ACC112 (cell line): ENCODE results near the gene CELSR1.

ENCODE experiments used
- H2AFZ ChIP-seq: fragments of 200-600 bp; sonication (generic); one replicate; pipeline ENCODE4 v1.6.0; 2017; ENCODE audit warnings: antibody characterized with exemption, low read length; ENCODE audit not compliant: unreplicated experiment
- H3K27ac ChIP-seq: fragments of 200-600 bp; sonication (generic); 2 replicates; pipeline ENCODE4 v1.5.1; 2014; ENCODE audit warnings: low read depth, mild to moderate bottlenecking, antibody characterized with exemption, low read length, moderate library complexity
- H3K27me3 ChIP-seq: fragments of 200-600 bp; sonication (generic); 2 replicates; pipeline ENCODE4 v1.6.1; 2014; ENCODE audit warnings: mild to moderate bottlenecking, antibody characterized with exemption, low read length, moderate library complexity, mixed read lengths; ENCODE audit not compliant: insufficient read depth
- H3K36me3 ChIP-seq: fragments of 200-600 bp; sonication (generic); 2 replicates; pipeline ENCODE4 v1.6.1; 2016; ENCODE audit warnings: mild to moderate bottlenecking, antibody characterized with exemption, low read length, moderate library complexity, mixed read lengths; ENCODE audit not compliant: insufficient read depth
- H3K4me1 ChIP-seq: fragments of 200-600 bp; sonication (generic); one replicate; pipeline ENCODE4 v1.6.1; 2016; ENCODE audit warnings: low read length, mixed read lengths; ENCODE audit not compliant: insufficient read depth, unreplicated experiment, control insufficient read depth
- H3K4me3 ChIP-seq: fragments of 200-600 bp; sonication (generic); 2 replicates; pipeline ENCODE4 v1.5.1; 2014; ENCODE audit warnings: mild to moderate bottlenecking, low read depth, low read length
- H3K79me2 ChIP-seq: fragments of 200-600 bp; sonication (generic); one replicate; pipeline ENCODE4 v1.6.0; 2016; ENCODE audit warnings: low read length; ENCODE audit not compliant: control insufficient read depth, unreplicated experiment, insufficient read depth

The CELSR1 gene

DNA sequence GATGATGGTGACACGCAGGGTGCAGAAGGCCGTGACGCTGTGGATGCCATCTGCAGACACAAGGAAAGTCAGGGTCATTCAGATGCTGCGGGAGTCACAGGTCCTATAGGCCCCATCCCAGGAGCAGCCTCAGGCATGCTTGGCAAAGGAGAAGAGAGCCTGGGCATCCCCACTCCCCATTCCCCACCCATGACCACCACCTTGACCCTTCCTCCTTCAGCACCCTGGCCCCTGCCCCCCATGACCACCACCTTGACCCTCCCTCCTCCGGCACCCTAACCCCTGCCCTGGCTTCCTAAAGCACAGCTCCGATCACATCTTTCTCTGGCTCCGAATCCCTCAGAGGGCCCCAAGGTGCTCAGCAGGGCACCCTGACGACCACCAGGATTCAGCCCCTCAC, 73.1 kb downstream of the CELSR1 start:
- Histone ChIP-seq H3K27ac (no peak overlapping the region), H3K36me3 (no peaks in the 10 kb centered on the region), H3K27me3 (0 out of 2 replicates have a peak, but pooled peaks cover 5% of the 10 kb centered on the region), H2AFZ (no peak overlapping the region), H3K4me3 (no peak overlapping the region), H3K79me2 (no peaks in the 10 kb centered on the region), H3K4me1 (no peaks in the 10 kb centered on the region)

DNA sequence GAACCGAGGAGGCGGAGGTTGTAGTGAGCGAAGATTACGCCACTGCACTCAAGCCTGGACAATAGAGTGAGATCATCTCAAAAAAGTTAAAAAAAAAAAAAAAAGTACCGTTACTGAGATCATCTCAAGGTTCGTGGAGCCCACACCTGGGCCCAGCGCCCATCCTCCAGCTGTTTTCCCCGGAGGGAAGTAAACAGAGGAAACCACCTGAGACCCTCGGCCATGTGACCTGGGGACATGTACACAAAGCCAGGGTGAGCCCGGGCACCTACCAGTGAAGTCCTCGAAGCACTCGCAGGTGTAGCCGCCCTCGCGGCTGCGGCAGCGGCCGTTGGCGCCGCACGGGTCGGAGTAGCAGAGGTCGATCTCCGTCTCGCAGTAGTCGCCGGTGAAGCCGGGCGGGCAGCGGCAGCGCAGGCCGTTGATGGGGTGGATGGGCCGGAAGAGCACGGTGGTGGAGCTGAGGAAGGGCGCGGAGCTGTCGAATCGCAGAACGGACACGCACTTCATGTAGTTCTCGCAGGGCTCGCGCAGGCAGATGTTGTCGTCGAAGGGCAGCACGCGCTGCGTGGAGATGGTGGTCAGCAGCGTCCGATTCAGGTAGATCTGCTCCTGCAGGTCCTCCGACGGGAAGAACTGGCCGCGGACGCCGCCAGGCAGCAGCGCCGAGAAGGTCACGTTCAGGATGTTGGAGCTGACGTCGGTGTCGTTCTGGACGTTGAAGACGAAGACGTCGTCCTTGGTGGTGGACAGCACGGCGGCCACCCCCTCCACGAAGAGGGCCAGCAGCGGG, 73.8 kb downstream of the CELSR1 start:
- Histone ChIP-seq H3K27ac (no peak overlapping the region), H2AFZ (no peak overlapping the region), H3K79me2 (no peaks in the 10 kb centered on the region), H3K36me3 (no peaks in the 10 kb centered on the region), H3K27me3 (0 out of 2 replicates have a peak, but pooled peaks cover 5% of the 10 kb centered on the region), H3K4me3 (no peak overlapping the region), H3K4me1 (no peaks in the 10 kb centered on the region)

DNA sequence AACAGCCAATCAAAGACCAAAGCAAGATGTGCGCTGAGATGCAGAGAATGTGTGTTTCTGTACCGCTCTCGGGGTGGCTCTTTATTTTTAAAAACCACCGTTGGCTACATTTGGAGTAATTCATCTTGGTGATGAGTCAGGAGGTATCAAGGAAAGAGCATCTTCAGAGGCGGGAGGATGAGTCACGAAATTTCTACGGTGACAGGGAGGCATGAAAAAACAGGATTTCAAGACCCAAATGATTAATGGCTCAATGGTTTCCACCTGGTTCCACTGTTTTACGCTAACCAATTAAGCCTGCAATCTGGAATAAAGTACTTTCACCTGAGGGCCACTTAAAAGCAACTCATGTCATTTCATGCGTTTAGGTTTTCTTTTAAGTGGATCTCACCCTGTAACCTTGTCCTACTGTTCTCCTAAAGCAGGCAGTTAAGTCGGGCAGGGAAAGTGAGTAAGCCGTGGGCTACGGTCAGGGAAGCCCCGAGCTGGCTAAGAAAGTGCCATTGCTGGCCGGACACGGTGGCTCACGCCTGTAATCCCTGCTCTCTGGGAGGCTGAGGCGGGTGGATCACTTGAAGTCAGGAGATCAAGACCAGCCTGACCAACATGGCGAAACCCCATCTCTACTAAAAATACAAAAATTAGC, 74.6 kb downstream of the CELSR1 start:
- Histone ChIP-seq H3K27me3 (0 out of 2 replicates have a peak, but pooled peaks cover 5% of the 10 kb centered on the region), H2AFZ (no peak overlapping the region), H3K36me3 (no peaks in the 10 kb centered on the region), H3K27ac (no peak overlapping the region), H3K79me2 (no peaks in the 10 kb centered on the region), H3K4me1 (no peaks in the 10 kb centered on the region), H3K4me3 (no peak overlapping the region)

GRCh38 chr22:46461566-46462180, 75.7 kb downstream of the CELSR1 start:
- H3K4me3 ChIP-seq: no peak overlapping the region
- no peaks in the 10 kb centered on the region for H3K36me3 ChIP-seq
- H3K27ac ChIP-seq: no peak overlapping the region
- no peaks in the 10 kb centered on the region for H3K4me1 ChIP-seq
- no peak overlapping the region for H2AFZ ChIP-seq
- no peaks in the 10 kb centered on the region for H3K79me2 ChIP-seq
- 0 out of 2 replicates have a peak, but pooled peaks cover 5% of the 10 kb centered on the region for H3K27me3 ChIP-seq

DNA sequence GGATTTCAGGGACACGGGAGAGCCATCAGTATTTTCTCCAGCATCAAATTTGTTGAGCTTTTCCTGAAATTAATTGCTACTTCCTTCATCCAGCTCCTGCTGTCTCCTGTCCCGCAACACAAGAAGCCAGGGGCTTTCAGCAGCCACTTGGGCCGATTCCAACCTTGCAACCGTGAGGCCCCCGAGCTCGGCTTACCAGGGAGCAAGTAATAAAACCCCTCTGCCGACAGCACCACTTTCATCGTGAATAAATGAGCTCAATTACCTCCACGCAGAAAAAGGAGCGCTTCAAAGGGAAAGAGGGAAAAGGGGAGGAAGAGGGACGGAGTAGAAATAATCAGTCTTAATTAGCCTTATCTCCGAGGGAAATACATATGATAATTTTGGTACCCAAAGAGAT, 76.6 kb downstream of the CELSR1 start:
- Histone ChIP-seq H3K36me3 (no peaks in the 10 kb centered on the region), H3K79me2 (no peaks in the 10 kb centered on the region), H3K27ac (no peak overlapping the region), H3K27me3 (0 out of 2 replicates have a peak, but pooled peaks cover 5% of the 10 kb centered on the region), H2AFZ (no peak overlapping the region), H3K4me3 (no peak overlapping the region), H3K4me1 (no peaks in the 10 kb centered on the region)

DNA sequence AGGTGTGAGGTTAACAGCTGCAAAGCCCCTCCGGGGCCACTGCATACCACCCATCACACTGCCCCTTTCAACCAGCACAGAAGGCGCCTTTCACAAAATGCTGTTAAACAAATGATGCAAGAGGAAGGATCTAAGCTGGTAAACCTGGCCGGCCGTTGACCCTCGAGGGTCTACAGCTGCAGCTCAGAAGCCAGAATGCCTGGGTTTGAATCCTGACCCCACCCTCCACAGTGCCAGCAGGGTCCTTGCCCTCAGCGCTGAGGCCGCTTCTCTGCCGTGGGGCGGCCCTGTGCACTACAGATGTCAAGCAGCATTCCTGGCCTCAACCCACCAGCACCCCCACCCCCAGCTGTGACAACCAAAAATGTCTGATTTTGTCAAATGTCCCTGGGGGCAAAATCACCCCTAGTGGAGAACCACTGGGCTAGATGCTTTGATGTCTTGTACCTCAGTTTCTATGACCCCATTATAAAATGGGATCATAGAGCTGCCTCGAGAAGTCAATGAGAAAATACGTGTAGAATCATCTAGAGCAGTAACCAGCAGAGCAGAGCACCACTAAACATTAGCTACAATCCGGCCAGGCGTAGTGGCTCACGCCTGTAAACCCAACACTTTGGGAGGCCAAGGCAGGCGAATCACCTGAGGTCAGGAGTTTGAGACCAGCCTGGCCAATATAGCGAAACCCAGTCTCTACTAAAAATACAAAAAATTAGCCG, 77.9 kb downstream of the CELSR1 start:
- Histone ChIP-seq H3K27me3 (0 out of 2 replicates have a peak, but pooled peaks cover 5% of the 10 kb centered on the region), H3K4me3 (no peak overlapping the region), H3K79me2 (no peaks in the 10 kb centered on the region), H2AFZ (no peak overlapping the region), H3K27ac (no peak overlapping the region), H3K4me1 (no peaks in the 10 kb centered on the region), H3K36me3 (no peaks in the 10 kb centered on the region)

DNA sequence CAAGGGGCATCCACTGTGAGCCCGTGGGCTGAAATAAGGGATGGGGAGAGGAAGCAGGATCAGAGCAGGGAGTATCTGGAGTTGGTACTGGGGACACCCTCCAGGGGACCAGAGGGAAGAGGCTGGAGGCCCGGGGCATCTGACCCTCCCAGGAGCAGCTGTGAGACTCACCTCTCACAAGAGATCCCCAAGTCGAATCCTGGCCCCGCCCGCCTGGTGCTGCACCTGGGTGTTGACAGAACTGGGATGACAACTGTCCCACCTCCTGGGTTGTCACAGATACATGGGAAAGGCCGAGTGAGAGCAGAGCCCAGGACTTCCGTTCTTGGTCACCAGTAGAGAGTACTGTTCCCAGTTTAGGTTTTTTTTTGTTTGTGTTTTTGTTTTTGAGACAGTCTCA, 78.9 kb downstream of the CELSR1 start:
- no peak overlapping the region for H2AFZ ChIP-seq
- H3K79me2 ChIP-seq: no peaks in the 10 kb centered on the region
- no peaks in the 10 kb centered on the region for H3K36me3 ChIP-seq
- no peak overlapping the region for H3K4me3 ChIP-seq
- no peaks in the 10 kb centered on the region for H3K4me1 ChIP-seq
- H3K27ac ChIP-seq: no peak overlapping the region
- H3K27me3 ChIP-seq: 0 out of 2 replicates have a peak, but pooled peaks cover 5% of the 10 kb centered on the region

- Histone ChIP-seq H3K4me1 (no peaks in the 10 kb centered on the region), H3K27ac (no peak overlapping the region), H3K36me3 (no peaks in the 10 kb centered on the region), H3K79me2 (no peaks in the 10 kb centered on the region), H2AFZ (no peak overlapping the region), H3K4me3 (no peak overlapping the region), H3K27me3 (0 out of 2 replicates have a peak, but pooled peaks cover 5% of the 10 kb centered on the region)
Measured at GRCh38 chr22:46457502-46458488, 79.6 kb downstream of the CELSR1 start.

GRCh38 chr22:46456818-46457163, 80.6 kb downstream of the CELSR1 start:
- no peaks in the 10 kb centered on the region for H3K36me3 ChIP-seq
- no peaks in the 10 kb centered on the region for H3K79me2 ChIP-seq
- H3K4me1 ChIP-seq: no peaks in the 10 kb centered on the region
- H3K27ac ChIP-seq: no peak overlapping the region
- no peak overlapping the region for H2AFZ ChIP-seq
- H3K4me3 ChIP-seq: no peak overlapping the region
- 0 out of 2 replicates have a peak, but pooled peaks cover 5% of the 10 kb centered on the region for H3K27me3 ChIP-seq
